ENCODE measurements around the gene PDAP1.
"Not testable (repeated sequence)": the region's sequence is repeated elsewhere in the genome, so short reads cannot be mapped to it uniquely, and the experiment has no call there.

The PDAP1 gene

DNA sequence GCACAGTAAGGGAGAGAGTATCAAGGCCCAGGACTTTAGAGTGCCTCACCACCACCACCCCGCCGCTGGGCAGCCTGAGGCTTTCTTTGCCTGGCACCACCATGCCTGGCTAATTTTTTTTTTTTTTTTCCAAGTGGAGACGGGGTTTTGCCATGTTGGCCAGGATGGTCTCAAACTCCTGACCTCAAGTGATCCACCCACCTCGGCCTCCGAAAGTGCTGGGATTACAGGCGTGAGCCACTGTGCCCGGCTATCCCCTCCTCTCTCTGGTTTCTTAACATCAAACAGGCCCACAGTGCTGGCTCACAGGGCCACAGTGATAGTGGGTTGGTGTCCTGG lies 28.7 kb downstream of the PDAP1 start:
- DNase-seq = not testable (repeated sequence)

DNA sequence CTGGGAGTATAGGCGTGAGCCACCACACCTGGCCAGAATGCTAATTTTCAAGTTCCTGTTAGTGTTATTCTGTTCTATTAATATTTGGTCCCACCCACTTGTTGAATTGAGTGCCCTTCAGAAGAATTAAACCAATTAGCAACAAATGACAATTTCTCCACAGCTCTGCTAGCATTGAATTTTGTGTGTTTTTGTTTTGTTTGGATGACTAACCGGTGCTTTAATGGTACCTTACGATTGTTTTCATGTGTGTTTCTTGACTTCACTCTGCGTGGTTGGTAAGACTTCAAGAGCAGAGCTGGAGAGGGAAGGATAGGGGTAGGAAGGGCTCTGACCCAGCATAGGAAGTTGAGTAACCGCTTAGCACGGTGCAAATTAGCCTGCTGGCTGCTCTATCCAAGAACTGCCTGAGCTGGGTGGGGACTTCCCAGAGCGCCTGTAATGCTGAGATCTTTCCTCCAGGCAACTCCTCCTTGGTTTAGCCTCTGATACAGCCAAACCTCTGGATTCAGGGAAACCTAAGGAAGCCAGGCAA lies 29.3 kb downstream of the PDAP1 start:
- DNase-seq = peak in 6 of 56 donors; percentile 8 to 35 (median 18)

DNA sequence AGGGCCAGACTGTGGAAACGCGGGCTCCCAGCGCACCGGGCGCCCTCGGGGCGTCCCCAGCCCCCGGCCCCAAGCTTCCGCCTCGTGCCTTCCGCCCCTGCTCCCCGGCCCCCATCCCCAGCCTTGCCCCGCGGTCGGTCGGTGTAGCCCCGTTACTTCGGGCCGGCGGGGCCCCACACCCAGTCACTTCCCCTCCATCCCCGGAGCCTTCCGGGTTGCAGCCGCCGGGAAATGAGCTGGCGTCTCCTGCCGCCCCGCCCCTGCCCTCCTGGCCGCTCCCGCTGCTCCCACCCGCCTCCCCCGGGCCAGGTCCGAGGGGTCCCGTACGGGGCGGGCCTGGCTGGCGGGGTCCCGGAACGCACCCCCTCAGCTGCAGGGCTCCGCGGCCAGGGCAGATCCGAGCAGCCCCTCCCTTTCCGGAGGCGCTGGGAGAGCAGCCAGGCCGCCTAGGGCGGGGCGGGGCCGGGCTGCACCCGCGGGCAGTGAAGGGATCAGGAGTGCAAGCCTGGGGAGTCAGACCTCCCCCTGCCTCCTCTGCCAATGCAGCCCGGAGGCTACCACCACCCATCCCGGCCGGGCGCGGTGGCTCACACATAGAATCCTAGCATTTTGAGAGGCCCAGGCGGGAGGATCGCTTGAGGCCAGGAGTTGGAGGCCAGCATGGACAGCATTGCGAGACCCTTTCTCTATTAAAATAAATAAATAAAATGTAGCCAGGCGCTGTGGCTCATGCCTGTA lies 33.2 kb downstream of the PDAP1 start:
- peak in 32 of 56 donors; percentile 12 to 68 (median 34) for DNase-seq

DNA sequence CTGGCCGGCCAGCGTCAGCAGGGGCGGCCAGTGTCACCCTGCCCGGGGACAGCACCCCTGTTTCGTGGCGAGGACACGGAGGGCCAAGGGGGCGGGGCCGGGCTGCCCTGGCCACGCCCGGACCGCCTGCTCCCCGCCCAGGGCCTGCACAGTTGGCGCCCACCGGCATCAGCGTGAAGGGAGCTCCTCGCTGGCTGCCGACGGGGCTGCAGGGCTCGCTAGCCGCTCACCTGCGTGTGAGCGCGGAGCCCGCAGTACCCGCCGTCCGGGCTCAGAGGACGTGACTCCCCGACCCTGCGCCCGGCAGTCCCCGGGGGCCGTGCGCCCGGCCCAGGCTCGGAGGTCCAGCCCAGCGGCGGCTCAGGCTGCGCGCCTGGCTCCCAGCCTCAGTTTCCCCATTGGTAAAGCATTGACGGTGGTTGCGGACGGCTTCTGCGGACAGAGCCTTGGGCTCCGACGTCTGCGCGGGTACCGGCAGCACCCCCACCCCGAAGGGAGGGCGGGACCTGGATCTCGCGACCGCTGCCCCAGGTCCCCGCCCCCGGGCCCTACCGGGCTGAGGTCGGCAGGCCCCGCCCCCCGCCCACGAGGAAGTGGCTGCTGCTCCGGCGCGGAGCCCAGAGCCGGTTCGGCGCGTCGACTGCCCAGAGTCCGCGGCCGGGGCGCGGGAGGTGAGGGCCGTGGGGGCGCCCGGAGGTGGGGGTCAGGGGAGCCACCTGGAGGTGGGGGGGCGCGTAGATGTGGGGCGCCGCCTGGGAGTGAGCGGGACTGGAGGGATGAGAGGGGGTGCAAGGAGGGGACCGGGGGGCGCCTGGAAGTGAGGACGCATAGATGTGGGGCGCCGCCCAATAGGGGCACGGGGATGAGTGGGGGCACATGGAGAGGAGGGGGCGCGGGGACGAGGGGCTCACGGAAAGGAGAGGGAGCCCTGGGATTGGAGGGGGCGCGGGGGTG lies 34.0 kb downstream of the PDAP1 start, which contains the start of gene ARPC1B:
Gene ARPC1B (plus strand): TSS at position 620 of the 954 bp plus-strand sequence. CDS start 10,985 bp downstream, outside the sequence.
- peak in 17 of 56 donors; percentile 5 to 55 (median 18) for DNase-seq

DNA sequence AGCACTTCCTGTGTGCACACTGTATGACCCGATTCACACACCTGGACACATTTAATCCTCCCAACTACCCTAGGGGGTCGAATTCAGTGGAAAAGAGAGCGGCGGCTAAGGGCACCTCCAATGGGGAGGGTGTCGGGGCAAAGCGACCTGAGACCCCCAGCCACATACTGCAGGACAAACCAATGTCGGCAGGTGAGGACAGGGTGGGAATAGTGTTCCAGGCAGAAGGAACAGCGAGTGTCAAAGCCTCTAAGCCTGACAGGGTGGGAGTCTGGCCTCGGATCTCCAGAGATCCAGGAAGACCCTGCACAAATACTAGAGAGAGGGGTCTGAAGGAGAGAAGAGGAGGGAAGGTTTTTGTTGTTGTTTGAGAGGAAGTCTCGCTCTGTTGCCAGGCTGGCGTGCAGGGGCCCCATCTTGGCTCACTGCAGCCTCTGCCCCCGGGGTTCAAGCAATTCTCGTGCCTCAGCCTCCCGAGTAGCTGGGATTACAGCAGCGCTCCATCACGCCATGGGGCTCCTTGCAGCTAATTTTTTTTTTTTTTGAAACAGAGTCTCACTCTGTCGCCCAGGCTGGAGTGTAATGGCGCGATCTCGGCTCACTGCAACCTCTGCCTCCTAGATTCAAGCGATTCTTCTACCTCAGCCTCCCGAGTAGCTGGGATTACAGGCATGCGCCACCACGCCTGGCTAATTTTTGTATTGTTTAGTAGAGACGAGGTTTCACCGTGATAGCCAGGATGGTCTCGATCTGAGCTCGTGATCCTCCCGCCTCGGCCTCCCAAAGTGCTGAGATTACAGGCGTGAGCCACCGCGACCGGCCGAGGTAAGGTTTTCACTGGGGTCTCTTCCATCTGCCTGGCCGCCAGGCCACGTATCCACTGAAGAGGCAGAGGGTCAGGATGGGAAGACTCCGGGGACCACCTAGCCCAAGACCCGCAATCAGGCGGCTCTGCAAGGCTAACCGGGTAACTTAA lies 35.0 kb downstream of the PDAP1 start:
- no peak for DNase-seq

DNA sequence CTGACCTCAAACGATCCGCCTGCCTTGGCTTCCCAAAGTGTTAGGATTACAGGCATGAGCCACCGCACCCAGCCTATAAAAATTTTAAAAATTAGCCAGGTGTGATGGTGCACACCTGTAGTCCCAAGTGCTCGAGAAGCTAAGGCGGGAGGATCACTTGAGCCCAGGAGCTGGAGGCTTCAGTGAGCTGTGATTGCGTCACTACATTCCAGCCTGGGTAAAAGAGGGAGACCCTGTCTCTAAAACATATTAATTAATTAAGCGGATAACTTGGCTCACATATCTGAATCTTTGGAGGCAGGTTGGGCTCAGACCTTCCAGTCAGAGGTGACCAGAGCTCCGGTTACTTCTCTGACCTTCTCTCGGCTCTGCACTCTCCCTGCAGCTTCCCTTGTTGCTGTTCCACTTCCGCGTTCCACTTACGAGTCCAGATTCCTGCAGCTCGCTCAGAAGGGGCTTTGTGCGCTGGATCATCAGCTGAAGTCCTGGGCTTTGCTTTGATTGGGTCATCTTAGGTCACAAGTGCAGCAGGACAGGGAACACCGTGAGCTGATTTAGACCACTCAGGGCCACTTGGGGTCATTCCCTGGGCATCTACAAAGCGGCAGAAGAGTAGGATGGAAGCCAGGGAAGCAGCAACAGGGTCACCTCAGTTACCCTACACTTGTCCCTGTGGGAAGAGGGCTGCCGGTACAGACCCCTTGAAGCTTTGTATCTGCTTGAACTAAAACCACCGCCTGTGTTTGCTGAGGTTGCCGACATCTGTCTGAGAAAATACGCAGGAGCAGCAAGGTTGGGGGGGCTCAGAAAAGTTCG lies 35.9 kb downstream of the PDAP1 start:
- DNase-seq = peak in 2 of 56 donors; percentile 14 to 37

DNA sequence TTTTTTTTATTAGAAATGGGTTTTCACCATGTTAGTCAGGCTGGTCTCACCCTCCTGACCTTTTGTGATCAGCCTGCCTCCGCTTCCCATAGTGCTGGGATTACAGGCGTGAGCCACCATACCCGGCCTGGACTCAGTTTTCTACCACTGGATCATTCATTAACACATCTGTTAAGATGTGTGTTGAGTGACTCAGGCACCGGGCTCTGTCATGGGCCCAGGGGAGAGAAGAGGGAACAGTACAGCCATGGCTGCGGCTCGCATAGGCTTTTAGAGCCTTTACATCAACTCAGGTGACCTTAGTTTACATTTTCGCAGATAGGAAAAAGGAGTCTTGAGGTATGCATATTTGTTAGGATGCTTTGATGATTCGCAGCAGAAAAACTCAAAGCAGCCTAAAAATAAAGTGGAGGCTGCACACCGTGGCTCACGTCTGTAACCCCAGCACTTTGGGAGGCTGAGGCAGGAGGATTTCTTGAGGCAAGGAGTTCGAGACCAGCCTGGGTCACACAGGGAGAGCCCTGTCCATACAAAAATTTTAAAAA lies 36.9 kb downstream of the PDAP1 start:
- DNase-seq = no peak

DNA sequence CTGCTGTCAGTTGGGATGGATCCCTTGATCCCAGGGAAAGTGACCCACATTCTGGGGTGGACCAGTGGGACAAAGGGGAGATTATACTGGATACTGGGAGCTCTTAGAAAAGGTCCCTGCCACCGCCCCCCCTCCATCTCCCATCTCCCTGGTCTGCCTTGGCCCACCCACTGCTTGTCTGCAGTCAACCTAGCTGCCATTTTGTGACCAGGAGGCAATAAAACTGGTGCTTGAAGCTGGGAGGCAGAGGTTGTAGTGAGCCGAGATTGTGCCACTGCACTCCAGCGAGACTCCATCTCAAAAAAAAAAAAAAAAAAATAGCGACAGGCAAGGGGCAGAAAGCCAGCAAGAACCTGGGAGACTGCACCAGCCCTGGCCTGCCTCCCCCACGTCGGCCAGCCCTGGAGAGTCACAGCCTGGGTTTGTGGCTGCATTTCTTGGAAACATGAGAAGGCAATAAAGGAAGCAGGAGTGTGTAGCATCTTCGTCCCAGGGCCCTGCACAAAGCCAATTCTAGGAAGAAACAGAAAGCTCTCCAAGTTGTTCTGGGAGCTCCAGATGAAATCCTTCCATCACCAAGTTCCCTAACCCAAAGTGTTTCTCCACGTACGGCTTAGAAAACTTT lies 38.5 kb downstream of the PDAP1 start:
- no peak for DNase-seq

DNA sequence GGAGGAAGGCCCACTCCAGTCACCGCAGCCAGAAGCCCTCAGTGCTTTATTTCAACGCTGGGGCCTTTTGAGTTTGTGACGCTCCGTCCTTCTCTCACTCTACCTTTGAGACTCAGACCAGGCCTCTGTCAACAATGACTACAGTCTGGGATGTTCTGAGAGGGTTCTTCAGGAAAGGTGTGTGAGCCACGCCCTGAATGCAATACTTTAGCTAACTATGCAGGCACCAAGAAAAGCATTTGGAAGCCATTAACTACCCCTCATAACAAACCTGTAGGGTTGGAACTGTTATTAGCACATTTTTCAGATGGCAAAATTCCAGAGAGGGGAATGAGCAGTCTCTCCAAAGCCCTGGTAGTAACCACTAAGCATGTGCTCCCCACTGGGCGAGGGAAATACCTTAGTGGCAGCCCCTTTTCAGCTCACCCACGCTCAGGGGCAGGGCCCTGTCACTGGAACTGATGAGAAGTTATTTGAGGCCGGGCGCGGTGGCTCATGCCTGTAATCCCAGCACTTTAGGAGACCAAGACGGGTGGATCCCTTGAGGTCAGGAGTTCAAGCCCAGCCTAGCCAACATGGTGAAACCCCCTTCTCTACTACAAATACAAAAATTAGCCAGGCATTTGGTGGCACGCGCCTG lies 39.5 kb downstream of the PDAP1 start:
- no peak for DNase-seq

DNA sequence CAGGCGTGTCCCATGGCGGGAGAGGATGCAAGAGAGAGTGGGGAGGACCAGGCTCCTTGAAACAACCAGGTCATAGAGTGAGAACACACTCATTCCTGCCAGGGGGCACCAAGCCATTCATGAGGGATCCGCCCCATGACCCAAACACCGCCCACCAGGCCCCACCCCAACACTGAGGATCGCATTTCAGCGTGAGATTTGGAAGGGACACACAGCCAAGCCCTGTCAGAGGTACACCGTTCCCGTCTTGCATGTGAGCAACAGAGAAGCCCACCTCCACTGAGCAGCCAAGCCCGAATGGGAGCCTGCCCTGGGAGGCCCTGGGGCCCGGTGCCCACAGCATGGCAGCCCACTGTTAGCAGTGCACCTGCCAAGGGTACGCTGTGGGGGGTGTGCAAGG lies 41.8 kb downstream of the PDAP1 start:
- no peak for DNase-seq

DNA sequence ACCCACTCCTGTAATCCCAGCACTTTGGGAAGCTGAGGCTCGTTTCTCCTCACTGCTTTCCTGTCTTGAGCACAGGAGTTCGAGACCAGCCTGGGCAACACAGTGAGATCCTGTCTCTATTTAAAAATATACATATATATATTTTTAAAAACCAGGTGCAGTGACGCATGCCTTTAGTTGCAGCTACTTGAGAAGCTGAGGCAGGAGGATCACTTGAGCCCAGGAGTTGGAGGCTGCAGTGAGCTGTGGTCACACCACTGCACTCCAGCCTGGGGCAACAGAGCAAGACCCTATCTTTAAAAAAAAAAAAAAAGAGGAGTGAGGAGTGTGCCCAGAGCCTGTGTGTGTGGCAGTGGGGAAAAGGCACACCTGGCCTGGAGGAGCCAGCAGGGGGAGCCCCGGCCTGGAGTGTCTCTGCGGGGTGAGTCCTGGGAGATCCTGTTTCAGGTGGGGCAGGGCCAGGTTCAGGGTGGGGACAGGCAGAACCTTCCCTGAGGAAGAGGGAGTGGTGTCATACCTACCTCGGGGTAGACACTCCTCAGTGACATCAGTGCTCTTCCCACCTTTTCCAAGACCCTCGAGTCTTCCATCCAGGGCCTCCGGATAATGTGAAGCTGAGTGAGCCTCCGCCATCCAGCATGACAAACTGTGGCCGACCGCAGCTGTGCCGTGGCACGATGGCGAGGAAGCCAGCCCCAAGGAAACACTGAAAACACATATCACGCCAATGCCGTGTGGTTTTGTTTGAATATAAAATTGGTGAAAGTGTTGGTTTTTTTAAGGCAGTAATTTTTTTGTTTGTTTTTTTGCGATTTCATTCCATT lies 42.9 kb downstream of the PDAP1 start:
- DNase-seq = no peak

DNA sequence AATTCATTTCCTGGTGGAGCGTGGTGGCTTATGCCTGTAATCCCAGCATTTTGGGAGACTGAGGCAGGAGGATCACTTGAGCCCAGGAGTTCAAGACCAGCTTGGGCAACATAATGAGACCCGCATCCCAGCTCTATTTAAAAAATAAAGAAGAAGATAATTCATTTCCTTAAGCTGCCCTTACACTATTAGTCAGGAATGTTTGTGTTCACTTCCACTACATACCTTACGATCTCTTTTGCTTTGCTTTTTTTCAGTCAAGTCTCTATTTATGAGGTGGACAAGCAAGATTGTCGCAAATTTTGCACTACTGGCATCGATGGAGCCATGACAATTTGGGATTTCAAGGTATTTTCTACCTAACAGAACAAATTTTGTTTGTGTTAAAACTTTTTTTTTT lies 45.1 kb downstream of the PDAP1 start:
- DNase-seq = no peak

DNA sequence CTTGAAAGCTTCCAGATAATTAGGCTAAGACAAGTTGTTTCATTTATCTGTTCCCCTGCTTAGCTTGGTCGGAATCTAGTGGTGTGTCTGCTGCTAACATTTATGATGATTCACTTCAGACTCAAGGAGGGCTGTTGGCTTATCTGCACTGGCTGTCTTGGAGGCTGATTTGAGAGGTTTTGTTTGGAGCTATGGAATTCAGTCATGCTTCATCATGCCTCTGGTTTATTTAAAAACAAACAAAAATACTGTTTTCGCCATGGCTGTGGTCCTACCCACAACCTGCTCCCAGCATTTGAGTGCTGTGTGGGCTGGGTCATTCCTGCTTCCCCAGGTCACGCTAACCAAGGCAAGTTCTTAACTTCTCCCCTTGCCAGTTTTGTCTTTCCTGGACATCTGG lies 45.6 kb downstream of the PDAP1 start:
- DNase-seq = no peak

DNA sequence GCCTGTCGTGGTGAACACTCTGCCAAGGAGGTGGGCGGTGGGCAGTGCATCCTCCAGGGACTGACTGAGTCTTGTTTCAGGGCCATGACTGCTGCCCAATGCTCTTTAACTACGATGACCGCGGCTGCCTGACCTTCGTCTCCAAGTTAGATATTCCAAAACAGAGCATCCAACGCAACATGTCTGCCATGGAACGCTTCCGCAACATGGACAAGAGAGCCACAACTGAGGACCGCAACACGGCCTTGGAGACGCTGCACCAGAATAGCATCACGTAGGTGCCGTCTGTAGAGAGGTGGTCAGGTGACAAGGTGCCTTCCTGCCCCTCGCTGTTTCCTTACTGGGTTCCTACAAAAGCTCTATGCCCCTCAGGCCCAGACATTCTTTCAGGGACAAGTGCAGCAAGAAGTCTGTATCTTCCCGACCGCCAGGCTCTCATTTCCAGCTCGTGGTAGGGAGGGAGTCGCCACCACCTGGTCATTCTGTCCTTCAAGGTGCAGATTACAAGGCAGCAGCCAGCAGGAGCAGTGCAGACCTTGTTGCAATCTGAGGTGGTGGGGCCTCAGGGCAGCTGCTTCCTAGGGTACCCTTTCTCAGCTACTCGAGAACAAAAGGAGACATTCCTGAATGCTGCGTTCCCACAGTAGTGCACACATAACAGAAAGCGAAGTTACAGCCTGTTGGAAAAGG lies 48.8 kb downstream of the PDAP1 start:
- DNase-seq = no peak

DNA sequence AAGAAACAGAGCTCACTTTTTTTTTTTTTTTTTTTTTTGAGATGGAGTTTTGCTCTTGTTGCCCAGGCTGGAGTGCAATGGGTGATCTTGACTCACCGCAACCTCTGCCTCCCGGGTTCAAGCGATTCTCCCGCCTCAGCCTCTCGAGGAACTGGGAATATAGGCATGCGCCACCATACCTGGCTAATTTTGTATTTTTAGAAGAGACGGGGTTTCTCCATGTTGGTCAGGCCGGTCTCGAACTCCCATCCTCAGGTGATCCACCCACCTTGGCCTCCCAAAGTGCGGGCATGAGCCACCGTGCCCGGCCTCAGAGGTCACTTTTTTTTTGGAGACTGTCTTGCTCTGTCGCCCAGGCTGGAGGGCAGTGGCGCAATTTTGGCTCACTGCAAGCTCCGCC lies 49.9 kb downstream of the PDAP1 start:
- not testable (repeated sequence) for DNase-seq

DNA sequence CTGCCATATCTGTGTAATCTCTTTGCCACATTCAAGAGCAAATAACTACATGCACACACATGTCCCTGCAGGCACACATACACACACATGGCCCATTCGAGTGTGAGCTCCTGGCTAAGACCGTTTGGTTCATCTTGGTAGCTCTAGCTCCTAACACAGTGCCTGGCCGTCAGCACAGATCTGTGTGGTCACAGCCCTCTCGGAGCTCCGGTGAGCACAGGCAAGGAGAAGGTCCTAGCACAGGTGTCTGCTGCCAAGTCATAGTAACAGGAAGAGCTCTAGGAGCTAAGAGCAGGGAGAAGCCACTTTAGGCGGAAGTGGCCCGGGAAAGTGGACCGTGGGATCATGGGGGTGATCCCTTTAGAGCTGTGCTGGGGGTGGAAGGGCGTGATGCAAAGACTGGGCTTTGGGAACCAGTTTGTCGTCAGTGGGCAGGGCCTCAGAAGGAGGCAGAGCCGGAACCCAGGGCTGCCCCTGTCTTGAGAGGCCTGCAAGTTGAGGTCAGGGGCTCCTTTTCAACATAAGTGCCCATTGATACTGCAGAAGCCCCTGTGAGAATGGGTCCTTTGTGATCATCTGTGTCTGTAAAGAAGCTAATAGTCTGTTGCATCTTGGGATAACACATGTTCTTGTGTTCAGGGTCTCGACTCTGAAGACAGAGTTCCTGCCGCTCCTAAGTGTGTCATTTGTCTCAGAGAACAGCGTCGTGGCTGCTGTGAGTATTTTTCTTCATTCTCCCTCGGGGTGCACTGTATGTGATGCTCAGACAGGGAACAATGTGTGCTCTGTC lies 50.5 kb downstream of the PDAP1 start:
- peak in 8 of 56 donors; percentile 6 to 54 (median 32) for DNase-seq
